ENCODE measurements around the gene CYB561.

- TF ChIP-seq ELK1 (IDR thresholded peaks at IDR 0.05; ENCODE audit: low read depth, low read length): no peak
- TF ChIP-seq SP1 (IDR thresholded peaks at IDR 0.05; ENCODE audit: low read depth, low read length): no peak
- no peak for TF ChIP-seq CHD1 (IDR thresholded peaks at IDR 0.05; ENCODE audit: low read depth, low read length)
- no peak for TF ChIP-seq POLR2AphosphoS5 (IDR thresholded peaks at IDR 0.05; ENCODE audit: low read length)
- no peak for TF ChIP-seq MTA3 (IDR thresholded peaks at IDR 0.05; ENCODE audit: borderline replicate concordance, low read length)
- TF ChIP-seq CTCF (IDR thresholded peaks at IDR 0.05 in 2 of 3, conservative IDR thresholded peaks at IDR 0.05 in 1 of 3; ENCODE audit: control insufficient read depth in 2 of 3, extremely low read depth in 1 of 3, insufficient read depth in 1 of 3, low read depth in 3 of 3, low read length in 3 of 3): no peak
- no peak for TF ChIP-seq BHLHE40 (IDR thresholded peaks at IDR 0.05; ENCODE audit: borderline replicate concordance in 1 of 2, low read depth in 2 of 2, low read length in 1 of 2)
These were observed 31.9 kb downstream of the CYB561 start for GRCh38 chr17:63414222-63414621.

All from GM12878 (cell line).